Fibroblast of the aortic adventitia (primary cell): ENCODE measurements around the gene GRM5. TPM values are rescaled to one million over a fixed set of nuclear protein-coding genes. Genes with fewer than 3 reads are reported as not detected.

Experiments used
- DNase-seq: peaks from one replicate; pipeline ENCODE4 v3.0.0-alpha.2; 2010; ENCODE audit warnings: low read depth
- H3K4me3 ChIP-seq: 2 replicates; pipeline ENCODE4 v1.5.1; 2011; ENCODE audit warnings: low read depth, mild to moderate bottlenecking, control low read depth, low read length, moderate library complexity
- total RNA-seq: library from RNA; depleted of rRNA; stranded (reverse); fragments of >200 nt; gene quantifications from 2 replicates; pipeline ENCODE4 v1.2.3, GENCODE V29; 2012; ENCODE audit warnings: low replicate concordance
- TF ChIP-seq, protein P1 (sequence below): IDR thresholded peaks from 2 replicates; pipeline ENCODE4 v1.5.1; 2011; ENCODE audit warnings: mild to moderate bottlenecking, low read length, control low read depth, inconsistent platforms; ENCODE audit not compliant: insufficient read depth

GRM5 gene
- total RNA-seq, 1 donor, result under 0.01 TPM

DNA sequence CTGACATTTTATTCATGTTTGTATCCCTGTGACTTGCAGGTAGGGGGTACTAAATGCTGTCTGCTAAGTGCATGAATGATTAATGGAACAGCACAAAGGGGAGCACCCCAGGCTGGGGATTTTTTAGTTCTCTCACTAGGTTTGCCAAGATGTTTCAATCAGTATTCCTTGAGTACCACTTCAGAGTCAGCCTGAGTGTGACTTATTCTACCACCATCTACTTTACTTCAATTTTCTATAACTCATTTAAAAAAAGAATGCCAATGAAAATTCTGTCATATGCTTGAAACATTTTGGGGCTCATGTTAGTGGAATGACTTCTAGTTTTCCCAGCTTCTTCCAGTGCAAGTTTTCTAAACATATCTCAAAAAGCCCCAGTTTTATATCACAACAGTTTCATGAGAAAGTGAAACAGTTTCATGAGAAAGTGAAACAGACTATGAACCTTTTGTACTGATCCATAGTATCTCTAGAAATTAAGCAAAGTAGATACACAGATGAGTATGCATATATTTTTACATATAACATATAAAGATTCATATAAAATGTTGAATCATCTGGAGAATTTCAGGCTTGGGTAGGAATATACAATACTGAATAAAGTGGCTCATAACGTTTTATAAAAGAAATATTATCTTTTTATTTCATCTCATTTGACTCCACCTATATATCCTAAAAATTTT is 252.4 kb downstream of the GRM5 start:
- TF ChIP-seq, protein P1, sequence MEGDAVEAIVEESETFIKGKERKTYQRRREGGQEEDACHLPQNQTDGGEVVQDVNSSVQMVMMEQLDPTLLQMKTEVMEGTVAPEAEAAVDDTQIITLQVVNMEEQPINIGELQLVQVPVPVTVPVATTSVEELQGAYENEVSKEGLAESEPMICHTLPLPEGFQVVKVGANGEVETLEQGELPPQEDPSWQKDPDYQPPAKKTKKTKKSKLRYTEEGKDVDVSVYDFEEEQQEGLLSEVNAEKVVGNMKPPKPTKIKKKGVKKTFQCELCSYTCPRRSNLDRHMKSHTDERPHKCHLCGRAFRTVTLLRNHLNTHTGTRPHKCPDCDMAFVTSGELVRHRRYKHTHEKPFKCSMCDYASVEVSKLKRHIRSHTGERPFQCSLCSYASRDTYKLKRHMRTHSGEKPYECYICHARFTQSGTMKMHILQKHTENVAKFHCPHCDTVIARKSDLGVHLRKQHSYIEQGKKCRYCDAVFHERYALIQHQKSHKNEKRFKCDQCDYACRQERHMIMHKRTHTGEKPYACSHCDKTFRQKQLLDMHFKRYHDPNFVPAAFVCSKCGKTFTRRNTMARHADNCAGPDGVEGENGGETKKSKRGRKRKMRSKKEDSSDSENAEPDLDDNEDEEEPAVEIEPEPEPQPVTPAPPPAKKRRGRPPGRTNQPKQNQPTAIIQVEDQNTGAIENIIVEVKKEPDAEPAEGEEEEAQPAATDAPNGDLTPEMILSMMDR, result no peak
- no peak overlapping the region for H3K4me3 ChIP-seq
- DNase-seq, result no peak

DNA sequence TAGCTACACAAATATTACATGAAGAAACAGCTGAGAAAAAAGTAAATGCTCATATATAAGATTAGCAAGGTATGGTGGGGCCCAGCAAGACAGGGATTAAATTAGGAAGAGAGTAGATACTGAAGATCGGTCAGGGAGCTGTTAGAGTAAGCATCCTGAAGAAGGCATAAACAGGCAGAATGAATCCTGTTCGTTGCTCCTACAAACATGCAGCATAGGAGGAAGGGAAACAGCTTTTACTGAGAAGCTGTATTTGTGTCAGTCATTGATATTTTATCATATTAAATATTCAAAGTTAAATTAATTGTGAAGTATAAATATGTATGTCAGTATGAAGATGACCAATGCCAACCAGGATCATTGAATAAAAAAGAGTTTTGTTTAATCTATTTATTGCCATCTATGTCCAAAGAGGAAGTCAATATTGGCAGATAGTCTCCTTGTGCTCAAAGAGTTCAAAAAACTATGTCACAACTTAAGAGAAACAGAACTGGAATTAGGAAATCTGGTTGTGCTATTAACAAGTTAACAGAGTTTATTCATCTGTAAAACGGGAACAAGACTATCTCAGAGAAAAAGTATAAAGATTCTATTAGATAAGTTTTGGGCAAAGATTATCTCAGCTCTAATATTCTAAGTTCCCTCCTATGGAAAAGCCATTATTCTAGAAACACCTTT is 255.2 kb downstream of the GRM5 start:
- TF ChIP-seq, protein P1, result no peak
- DNase-seq, result no peak
- no peak overlapping the region for H3K4me3 ChIP-seq

DNA sequence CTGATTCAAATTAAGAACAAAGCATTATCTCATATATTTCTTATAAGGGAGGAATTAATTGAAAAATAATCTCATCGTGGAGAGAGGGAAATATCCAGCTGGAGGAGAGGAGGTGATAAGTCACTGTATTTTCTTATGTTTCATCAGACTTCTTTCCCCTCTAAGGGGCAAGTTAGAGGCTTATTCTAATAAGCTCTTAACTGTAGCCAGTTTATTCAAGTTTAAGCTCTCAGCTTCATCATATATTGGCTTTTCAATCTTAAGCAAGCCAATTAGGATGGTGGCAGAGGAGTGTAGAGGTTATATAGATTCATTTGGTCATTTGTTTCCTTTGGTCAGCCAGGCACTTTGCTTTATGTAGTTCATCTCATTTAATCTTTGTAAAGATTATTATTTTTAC is 256.7 kb downstream of the GRM5 start:
- no peak overlapping the region for H3K4me3 ChIP-seq
- no peak for DNase-seq
- TF ChIP-seq, protein P1, result no peak

DNA sequence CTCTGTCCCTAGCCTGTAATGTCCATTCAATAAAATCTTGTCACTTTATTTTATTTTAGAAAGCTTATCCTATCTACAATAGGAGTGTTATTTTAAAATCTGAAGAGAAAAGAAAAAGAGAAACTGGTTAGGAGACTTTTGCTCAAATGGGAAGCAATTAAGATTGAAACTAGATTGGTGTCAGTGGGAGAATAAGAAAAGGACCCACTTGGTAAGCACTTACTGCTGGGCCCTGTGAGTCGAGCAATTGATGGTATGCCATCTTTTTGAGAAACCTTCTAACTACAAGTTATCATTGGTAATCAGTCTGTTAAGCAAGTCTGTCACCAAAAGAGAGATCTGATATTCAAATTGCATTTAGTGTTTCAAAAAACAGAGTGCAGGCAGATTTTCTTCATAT is 258.4 kb downstream of the GRM5 start:
- no peak overlapping the region for H3K4me3 ChIP-seq
- TF ChIP-seq, protein P1, result no peak
- no peak for DNase-seq

DNA sequence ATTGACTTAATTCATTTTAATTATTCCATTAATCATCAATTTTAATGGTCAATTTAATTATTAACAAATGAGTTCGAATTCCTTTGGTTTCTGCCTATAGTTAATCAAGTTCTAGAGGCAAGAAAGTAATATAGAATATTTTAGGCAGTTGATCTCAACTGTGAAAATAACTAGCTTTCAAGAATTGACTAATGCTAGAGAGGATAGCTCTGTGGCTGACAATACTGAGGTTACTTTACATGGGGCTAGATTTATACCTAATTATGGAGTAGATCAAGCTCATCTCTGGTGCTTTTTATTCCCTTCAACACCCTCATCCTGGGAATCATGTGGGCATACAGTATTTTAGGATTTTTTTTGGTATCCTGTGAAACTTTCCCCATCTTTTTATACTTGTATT is 259.4 kb downstream of the GRM5 start:
- no peak overlapping the region for H3K4me3 ChIP-seq
- DNase-seq, result no peak
- TF ChIP-seq, protein P1, result no peak

DNA sequence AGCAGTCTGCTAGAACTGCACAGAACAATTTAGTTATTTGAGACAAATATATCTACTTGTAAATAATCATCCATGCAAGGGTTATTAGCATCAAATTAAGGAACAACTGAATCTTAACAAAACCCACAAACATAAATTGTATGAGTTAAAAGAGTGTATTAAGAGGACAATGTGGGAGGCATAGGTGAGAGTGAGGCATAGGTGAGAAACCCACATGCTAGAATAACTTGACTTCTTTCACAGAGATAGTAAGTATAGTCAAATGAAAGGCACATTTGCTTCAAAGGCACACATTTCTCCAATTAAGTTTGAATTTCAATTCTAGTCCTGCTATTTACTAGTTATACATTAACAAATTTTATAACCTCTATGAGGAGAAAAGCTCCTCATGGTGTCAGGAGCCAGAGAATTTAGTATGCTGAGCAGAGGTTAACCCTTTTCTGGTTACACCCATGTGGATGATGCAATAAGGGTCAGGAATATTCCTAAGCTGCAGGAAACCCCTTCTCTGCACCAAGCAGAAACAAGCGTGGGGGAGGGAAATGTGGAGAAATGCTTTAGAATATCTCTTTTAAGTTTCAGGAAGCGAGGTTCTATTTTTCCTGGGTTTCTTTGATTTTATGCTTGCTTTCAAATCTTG is 264.2 kb downstream of the GRM5 start:
- H3K4me3 ChIP-seq, result no peak overlapping the region
- TF ChIP-seq, protein P1, result no peak
- DNase-seq, result no peak
